ENCODE data around the gene SNAPC2. TPM values are rescaled to one million over a fixed set of nuclear protein-coding genes. Genes with fewer than 3 reads are reported as not detected.
"Not testable (repeated sequence)": the region's sequence is repeated elsewhere in the genome, so short reads cannot be mapped to it uniquely, and the experiment has no call there.

SNAPC2 gene
- total RNA-seq, 2 donors from 2014 or later = 16.4 to 20.9 TPM

GRCh38 chr19:7911508-7912143, 8.5 kb upstream of the SNAPC2 start:
- Mint-ChIP-seq H3K4me1 (no peaks in the 10 kb centered on the region), H3K27ac (no peak overlapping the region), H3K9me3 (no peaks in the 10 kb centered on the region), H3K4me3 (no peak overlapping the region), H3K36me3 (ENCODE audit: low read depth) (peaks cover 20% of the 10 kb centered on the region), H3K27me3 (peaks cover 3% of the 10 kb centered on the region)
- no peak for ATAC-seq (replicated peaks)

DNA sequence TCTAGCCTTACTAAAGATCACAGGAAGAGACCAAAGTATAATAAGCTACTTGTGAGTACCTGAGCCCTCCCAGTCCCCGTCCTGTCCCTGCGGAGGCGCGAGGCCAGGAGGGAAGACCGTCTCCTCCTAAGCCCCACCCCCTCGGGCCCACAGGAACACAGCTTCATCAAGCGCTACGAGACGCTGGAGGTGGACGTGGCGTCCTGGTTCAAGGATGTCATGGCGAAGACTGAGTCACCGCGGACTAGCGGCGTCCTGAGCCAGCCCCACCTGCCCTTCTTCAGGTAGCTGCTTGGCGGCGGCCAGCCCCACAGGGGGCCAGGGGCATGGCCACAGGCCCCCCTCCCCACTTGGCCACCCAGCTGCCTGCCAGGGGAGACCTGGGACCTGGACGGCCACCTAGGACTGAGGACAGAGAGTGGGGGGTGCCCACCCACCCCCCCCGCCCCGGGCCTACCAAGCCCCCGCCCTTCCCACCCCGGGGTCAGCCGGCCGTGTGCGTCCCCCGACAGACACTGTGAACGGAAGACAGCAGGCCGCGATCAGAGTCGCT, 7.9 kb upstream of the SNAPC2 start:
- Mint-ChIP-seq H3K9me3 (no peaks in the 10 kb centered on the region), H3K4me3 (no peak overlapping the region), H3K27ac (no peak overlapping the region), H3K36me3 (ENCODE audit: low read depth) (peaks cover 20% of the 10 kb centered on the region), H3K4me1 (no peaks in the 10 kb centered on the region), H3K27me3 (peaks cover 3% of the 10 kb centered on the region)
- ATAC-seq (replicated peaks) = no peak

- Mint-ChIP-seq H3K36me3 (ENCODE audit: low read depth) (peaks cover 20% of the 10 kb centered on the region), H3K27ac (no peak overlapping the region), H3K4me3 (no peak overlapping the region), H3K9me3 (no peaks in the 10 kb centered on the region), H3K4me1 (no peaks in the 10 kb centered on the region), H3K27me3 (peaks cover 3% of the 10 kb centered on the region)
- ATAC-seq (replicated peaks) = no peak
Observed at GRCh38 chr19:7912697-7913564, 7.2 kb upstream of the SNAPC2 start.

DNA sequence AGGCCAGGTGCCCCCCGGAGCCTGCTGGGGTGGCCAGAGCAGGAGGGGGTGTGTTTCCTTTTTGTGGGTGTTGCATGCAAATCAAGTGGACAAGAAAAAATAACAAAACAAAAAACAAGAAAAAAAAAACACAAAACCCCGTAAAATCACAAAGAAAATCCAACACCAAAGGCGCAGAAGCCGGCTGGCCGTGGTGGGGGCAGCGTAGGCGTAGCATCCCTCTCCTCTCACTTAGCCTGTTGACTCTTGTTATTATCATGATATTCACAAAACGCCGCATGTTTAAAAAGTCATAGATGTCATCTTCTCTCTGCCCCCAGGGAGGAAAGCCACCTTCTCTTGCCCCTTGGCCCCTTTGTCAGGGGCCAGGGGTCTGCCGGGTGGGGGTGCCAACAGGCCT, 6.5 kb upstream of the SNAPC2 start:
- Mint-ChIP-seq H3K9me3 (no peaks in the 10 kb centered on the region), H3K36me3 (ENCODE audit: low read depth) (peaks cover 20% of the 10 kb centered on the region), H3K27me3 (peaks cover 3% of the 10 kb centered on the region), H3K27ac (no peak overlapping the region), H3K4me1 (no peaks in the 10 kb centered on the region), H3K4me3 (no peak overlapping the region)
- no peak for ATAC-seq (replicated peaks)

- Mint-ChIP-seq H3K9me3 (no peaks in the 10 kb centered on the region), H3K27me3 (peaks cover 3% of the 10 kb centered on the region), H3K4me1 (no peaks in the 10 kb centered on the region), H3K27ac (no peak overlapping the region), H3K4me3 (no peak overlapping the region), H3K36me3 (ENCODE audit: low read depth) (peaks cover 20% of the 10 kb centered on the region)
- ATAC-seq (replicated peaks) = no peak
Observed at GRCh38 chr19:7914099-7914498, 6.0 kb upstream of the SNAPC2 start.

GRCh38 chr19:7914598-7915045, 5.5 kb upstream of the SNAPC2 start, which contains the start of gene TGFBR3L:
TGFBR3L (plus strand) TSS chr19:7914830.
- no peak within 1 kb of the TSS for H3K27ac Mint-ChIP-seq
- H3K27me3 Mint-ChIP-seq = peaks cover 3% of the 10 kb centered on the region
- ATAC-seq (replicated peaks) = no peak
- H3K4me1 Mint-ChIP-seq = peaks cover 2% of the 10 kb centered on the region
- no peaks in the 10 kb centered on the region for H3K9me3 Mint-ChIP-seq
- H3K4me3 Mint-ChIP-seq = peak within 1 kb of the TSS; percentile 59
- peaks cover 20% of the 10 kb centered on the region for H3K36me3 Mint-ChIP-seq (ENCODE audit: low read depth)

DNA sequence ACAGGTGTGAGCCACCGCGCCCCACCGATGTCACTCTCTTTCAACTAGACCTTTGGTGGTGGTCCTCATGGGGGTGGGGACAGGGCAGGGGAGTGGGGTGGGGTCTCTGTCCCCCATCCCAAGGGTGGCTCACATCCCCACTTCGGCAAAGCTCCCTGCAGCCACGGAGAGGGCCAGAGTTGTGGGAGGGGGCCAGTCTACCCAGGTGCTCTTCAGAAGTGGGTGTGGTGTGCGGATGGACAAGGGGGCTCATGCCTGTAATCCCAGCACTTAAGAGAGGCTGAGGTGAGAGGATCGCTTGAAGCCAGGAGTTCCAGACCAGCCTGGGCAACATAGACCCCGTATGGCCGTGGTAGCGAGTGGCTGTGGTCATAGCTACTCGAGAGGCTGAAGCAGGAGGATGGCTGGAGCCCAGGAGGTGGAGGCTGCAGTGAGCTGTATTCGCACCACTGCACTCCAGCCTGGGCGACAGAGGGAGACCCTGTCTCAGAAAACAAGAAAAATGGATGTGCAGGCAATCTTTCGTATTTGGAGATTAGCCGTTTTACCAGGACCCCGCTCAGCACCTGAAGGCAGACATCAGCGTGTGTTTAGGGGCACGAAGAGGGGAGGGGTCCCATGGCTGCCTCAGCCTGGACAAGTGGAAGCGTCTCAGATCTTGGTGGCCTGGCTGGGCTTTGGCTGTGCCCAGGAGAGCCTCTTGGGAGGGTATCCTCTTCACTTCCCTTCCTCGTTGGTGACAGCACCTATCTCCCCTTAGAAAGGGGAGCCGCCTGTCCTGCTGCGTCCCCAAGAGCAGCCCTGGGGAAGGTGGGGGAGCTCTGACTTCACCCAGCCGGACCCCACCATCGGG, 4.7 kb upstream of the SNAPC2 start:
- H3K4me3 Mint-ChIP-seq = peak overlapping the region; percentile 59
- H3K4me1 Mint-ChIP-seq = peaks cover 7% of the 10 kb centered on the region
- no peak for ATAC-seq (replicated peaks)

DNA sequence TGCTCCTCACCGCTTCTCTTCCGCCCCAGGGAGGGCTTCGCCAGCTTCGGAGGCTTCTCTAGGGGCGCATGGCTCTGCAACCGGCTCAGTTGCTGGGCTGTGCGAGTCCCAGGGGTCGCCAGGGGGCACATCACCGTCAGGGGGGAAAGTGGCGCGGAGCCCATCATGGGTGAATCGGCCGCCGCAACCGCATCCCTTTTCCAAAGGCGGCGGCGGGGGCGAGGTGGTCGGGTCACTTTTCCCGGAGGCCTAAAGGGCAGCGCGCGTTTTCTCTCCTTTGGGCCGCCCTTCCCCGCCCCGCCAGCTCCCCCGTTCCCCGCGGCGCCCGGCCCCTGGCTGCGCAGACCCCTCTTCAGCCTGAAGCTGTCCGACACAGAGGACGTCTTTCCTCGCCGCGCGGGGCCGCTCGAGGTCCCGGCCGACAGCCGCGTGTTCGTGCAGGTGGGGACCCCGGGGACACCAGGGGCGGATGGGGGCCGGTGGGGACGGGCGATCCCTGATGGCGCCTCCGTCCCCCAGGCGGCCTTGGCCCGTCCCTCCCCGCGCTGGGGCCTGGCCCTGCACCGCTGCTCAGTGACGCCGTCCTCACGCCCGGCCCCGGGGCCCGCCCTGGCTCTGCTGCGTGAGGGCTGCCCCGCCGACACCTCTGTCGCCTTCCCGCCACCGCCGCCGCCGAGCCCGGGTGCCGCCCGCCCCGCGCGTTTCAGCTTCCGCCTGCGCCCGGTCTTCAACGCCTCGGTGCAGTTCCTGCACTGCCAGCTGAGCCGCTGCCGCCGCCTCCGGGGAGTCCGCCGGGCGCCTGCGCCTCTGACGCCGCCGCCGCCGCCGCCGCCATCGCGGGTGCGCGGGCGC, 3.8 kb upstream of the SNAPC2 start:
- H3K9me3 Mint-ChIP-seq = no peaks in the 10 kb centered on the region
- H3K27ac Mint-ChIP-seq = no peak overlapping the region
- H3K4me1 Mint-ChIP-seq = peaks cover 12% of the 10 kb centered on the region
- H3K4me3 Mint-ChIP-seq = peak overlapping the region; percentile 73
- H3K27me3 Mint-ChIP-seq = peaks cover 3% of the 10 kb centered on the region
- ATAC-seq (replicated peaks) = peak; percentile 25
- peaks cover 18% of the 10 kb centered on the region for H3K36me3 Mint-ChIP-seq (ENCODE audit: low read depth)

More for the DNA sequence above, 4.7 kb upstream of the SNAPC2 start:
- no peak overlapping the region for H3K27ac Mint-ChIP-seq
- H3K27me3 Mint-ChIP-seq = peaks cover 3% of the 10 kb centered on the region
- peaks cover 20% of the 10 kb centered on the region for H3K36me3 Mint-ChIP-seq (ENCODE audit: low read depth)
- no peaks in the 10 kb centered on the region for H3K9me3 Mint-ChIP-seq

- peaks cover 12% of the 10 kb centered on the region for H3K36me3 Mint-ChIP-seq (ENCODE audit: low read depth)
- H3K27ac Mint-ChIP-seq = no peak overlapping the region
- H3K4me1 Mint-ChIP-seq = peaks cover 12% of the 10 kb centered on the region
- ATAC-seq (replicated peaks) = no peak
- H3K9me3 Mint-ChIP-seq = no peaks in the 10 kb centered on the region
- H3K4me3 Mint-ChIP-seq = peak overlapping the region; percentile 73
- H3K27me3 Mint-ChIP-seq = peaks cover 3% of the 10 kb centered on the region
Observed at GRCh38 chr19:7916955-7917266, 3.2 kb upstream of the SNAPC2 start.

DNA sequence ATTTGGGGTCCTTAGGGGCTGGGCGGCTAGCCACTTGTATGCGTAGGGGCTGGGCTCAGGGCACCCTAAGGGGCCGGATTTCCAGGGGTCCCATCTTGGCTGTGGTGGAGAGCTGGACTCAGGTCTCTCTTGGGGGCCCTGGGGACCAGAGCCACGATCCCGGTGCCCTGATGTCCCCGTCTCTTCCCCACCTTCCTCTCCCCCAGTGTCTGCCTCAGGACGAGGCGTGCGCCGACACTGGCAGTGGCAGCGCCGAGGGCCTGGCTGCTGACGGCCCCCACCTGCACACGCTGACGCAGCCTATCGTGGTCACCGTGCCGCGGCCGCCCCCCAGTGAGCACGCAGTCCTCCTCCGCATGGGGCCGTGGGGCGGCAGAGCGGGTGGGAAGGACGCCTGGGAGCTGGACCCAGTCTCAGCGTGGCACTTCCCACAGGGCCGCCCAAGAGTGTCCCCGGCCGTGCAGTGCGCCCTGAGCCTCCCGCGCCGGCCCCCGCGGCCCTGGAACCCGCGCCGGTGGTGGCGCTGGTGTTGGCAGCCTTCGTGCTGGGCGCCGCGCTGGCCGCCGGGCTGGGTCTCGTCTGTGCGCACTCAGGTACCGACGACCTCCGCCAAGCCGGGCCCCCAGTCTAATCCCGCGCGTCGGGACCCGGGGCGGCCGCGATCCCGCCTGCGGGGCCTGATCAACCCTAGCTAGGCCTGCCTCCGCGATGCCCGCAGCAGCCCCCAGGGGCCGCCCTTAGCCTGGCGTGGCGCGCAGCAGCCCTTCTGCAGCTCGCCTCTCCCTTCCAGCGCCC, 2.7 kb upstream of the SNAPC2 start:
- H3K27ac Mint-ChIP-seq = no peak overlapping the region
- H3K4me1 Mint-ChIP-seq = peaks cover 12% of the 10 kb centered on the region
- peaks cover 8% of the 10 kb centered on the region for H3K36me3 Mint-ChIP-seq (ENCODE audit: low read depth)
- H3K9me3 Mint-ChIP-seq = no peaks in the 10 kb centered on the region
- peak; percentile 26 for ATAC-seq (replicated peaks)
- H3K27me3 Mint-ChIP-seq = peaks cover 3% of the 10 kb centered on the region
- H3K4me3 Mint-ChIP-seq = peak overlapping the region; percentile 73

DNA sequence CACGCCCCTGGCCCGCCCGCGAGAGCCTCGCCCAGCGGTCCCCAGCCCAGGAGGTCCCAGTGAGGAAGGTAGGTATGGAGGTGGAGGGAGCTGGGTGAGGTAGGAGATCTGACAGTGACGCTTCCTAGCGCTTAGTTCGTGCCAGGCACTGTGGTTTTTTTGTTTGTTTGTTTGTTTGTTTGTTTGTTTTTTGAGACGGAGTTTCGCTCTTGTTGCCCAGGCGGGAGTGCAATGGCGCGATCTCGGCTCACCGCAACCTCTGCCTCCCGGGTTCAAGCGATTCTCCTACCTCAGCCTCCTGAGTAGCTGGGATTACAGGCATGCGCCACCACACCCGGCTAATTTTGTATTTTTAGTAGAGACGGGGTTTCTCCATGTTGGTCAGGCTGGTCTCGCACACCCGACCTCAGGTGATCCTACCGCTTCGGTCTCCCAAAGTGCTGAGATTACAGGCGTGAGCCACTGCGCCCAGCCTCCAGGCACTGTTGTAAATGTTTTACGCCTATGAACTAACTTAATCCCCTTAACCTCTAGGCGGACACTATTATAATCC, 2.0 kb upstream of the SNAPC2 start:
- ATAC-seq (replicated peaks); H3K27me3 Mint-ChIP-seq; H3K36me3 Mint-ChIP-seq (ENCODE audit: low read depth); H3K9me3 Mint-ChIP-seq; H3K27ac Mint-ChIP-seq: not testable (repeated sequence)
- Mint-ChIP-seq H3K4me3 (peak overlapping the region; percentile 73), H3K4me1 (peaks cover 12% of the 10 kb centered on the region)

GRCh38 chr19:7918615-7919421, 1.3 kb upstream of the SNAPC2 start:
- no peak for ATAC-seq (replicated peaks)
- no peaks in the 10 kb centered on the region for H3K36me3 Mint-ChIP-seq (ENCODE audit: low read depth)
- peaks cover 3% of the 10 kb centered on the region for H3K27me3 Mint-ChIP-seq
- peaks cover 12% of the 10 kb centered on the region for H3K4me1 Mint-ChIP-seq
- no peak overlapping the region for H3K27ac Mint-ChIP-seq
- peak overlapping the region; percentile 84 for H3K4me3 Mint-ChIP-seq
- no peaks in the 10 kb centered on the region for H3K9me3 Mint-ChIP-seq
